CD4-positive, CD25-positive, alpha-beta regulatory T cell (primary cell): ENCODE measurements around the gene PNLIP. TPM values are rescaled to one million over a fixed set of nuclear protein-coding genes. Genes with fewer than 3 reads are reported as not detected.
A peak's percentile ranks its signal among the peaks of the same experiment; 100 is the strongest.

Experiments used
- ATAC-seq, 2 donors: fragments of 150-1000 bp; cut with Tn5 transposase; one replicate each; pipeline ENCODE4 v1.10.0; 2021; ENCODE audit warnings: low read depth in 2 of 2, moderate number of reproducible peaks in 2 of 2, moderate library complexity in 1 of 2
- DNase-seq, 3 donors: peaks; one replicate each; pipeline versions ENCODE4 v3.0.0 to v3.0.0-alpha.2; 2012 to 2022; ENCODE audit warnings: mixed read lengths in 1 of 3
- H3K27ac ChIP-seq: one replicate; pipeline ENCODE4 v1.7.0; 2013; ENCODE audit warnings: mild to moderate bottlenecking, low read length; ENCODE audit not compliant: insufficient read depth, poor library complexity, severe bottlenecking
- H3K27me3 ChIP-seq: one replicate; pipeline ENCODE4 v1.7.0; 2013; ENCODE audit warnings: low read length; ENCODE audit not compliant: control insufficient read depth, insufficient read depth
- H3K36me3 ChIP-seq: one replicate; pipeline ENCODE4 v1.7.0; 2013; ENCODE audit warnings: mild to moderate bottlenecking, low read length, moderate library complexity; ENCODE audit not compliant: control insufficient read depth, insufficient read depth
- H3K4me1 ChIP-seq: 2 replicates; pipeline ENCODE4 v1.7.0; 2013; ENCODE audit warnings: mild to moderate bottlenecking, low read length; ENCODE audit not compliant: insufficient read depth, control insufficient read depth, poor library complexity, severe bottlenecking
- H3K4me3 ChIP-seq: one replicate; pipeline ENCODE4 v1.7.0; 2013; ENCODE audit warnings: low read depth, mild to moderate bottlenecking, low read length, moderate library complexity
- H3K9me3 ChIP-seq, 2 experiments: 1 replicate in 1 of 2; 2 replicates in 1 of 2; pipeline ENCODE4 v1.7.0; 2013; ENCODE audit warnings: low read length in 2 of 2, mild to moderate bottlenecking in 1 of 2, moderate library complexity in 1 of 2; ENCODE audit not compliant: control insufficient read depth in 2 of 2
- H3K27ac Mint-ChIP-seq, 3 donors: one replicate each; pipeline ENCODE4 v1.8.0; 2020 to 2022; ENCODE audit warnings: mild to moderate bottlenecking in 3 of 3, mixed read lengths in 3 of 3, moderate library complexity in 2 of 3
- H3K27me3 Mint-ChIP-seq: one replicate; pipeline ENCODE4 v1.8.0; 2022; ENCODE audit warnings: mild to moderate bottlenecking, mixed read lengths
- H3K36me3 Mint-ChIP-seq: one replicate; pipeline ENCODE4 v1.8.0; 2020; ENCODE audit warnings: mixed read lengths
- H3K4me1 Mint-ChIP-seq, 4 donors: one replicate each; pipeline ENCODE4 v1.8.0; 2020 to 2022; ENCODE audit warnings: mixed read lengths in 4 of 4, mild to moderate bottlenecking in 1 of 4
- H3K4me3 Mint-ChIP-seq, 4 donors: one replicate each; pipeline ENCODE4 v1.8.0; 2020 to 2022; ENCODE audit warnings: mild to moderate bottlenecking in 4 of 4, mixed read lengths in 4 of 4, moderate library complexity in 3 of 4
- H3K9me3 Mint-ChIP-seq, 7 donors: one replicate each; pipeline ENCODE4 v1.8.0; 2020 to 2022; ENCODE audit warnings: mixed read lengths in 7 of 7, mild to moderate bottlenecking in 3 of 7, moderate library complexity in 2 of 7
- polyA plus RNA-seq, 4 donors: library from polyadenylated mRNA; unstranded; fragments of 300-500 nt; fragmentation: Illumina TruSeq; gene quantifications; one replicate each; pipeline ENCODE4 v1.2.3, GENCODE V29; 2021
- total RNA-seq: library from RNA; stranded (reverse); gene quantifications from one replicate; pipeline ENCODE4 v1.2.3, GENCODE V29; 2022

PNLIP gene
- not detected for total RNA-seq
- not detected for polyA plus RNA-seq

GRCh38 chr10:116545756-116546155 lies at the start of gene PNLIP:
Gene PNLIP, plus strand, starts transcription at chr10:116545931. Its CDS starts 162 bp downstream, at chr10:116546093.
- Mint-ChIP-seq H3K27ac (no peak within 1 kb of the TSS), H3K4me1 (peaks cover 0 to 4% (median 0%) of the 10 kb centered on the region in 4 donors), H3K36me3 (peaks cover 3% of the 10 kb centered on the region), H3K9me3 (peaks cover 0 to 4% (median 1%) of the 10 kb centered on the region in 7 donors), H3K27me3 (no peaks in the 10 kb centered on the region), H3K4me3 (no peak within 1 kb of the TSS)
- H3K4me3 ChIP-seq = no peak within 1 kb of the TSS
- H3K27ac ChIP-seq = no peak within 1 kb of the TSS
- ATAC-seq (no peak), DNase-seq (no peak)
- H3K36me3 ChIP-seq = no peaks in the 10 kb centered on the region
- H3K9me3 ChIP-seq = no peaks in the 10 kb centered on the region
- H3K4me1 ChIP-seq = no peaks in the 10 kb centered on the region
- no peaks in the 10 kb centered on the region for H3K27me3 ChIP-seq

GRCh38 chr10:116504786-116505185 lies 40.9 kb upstream of the PNLIP start:
- H3K36me3 Mint-ChIP-seq = no peaks in the 10 kb centered on the region
- H3K27ac ChIP-seq = no peak overlapping the region
- H3K9me3 ChIP-seq = no peaks in the 10 kb centered on the region
- no peaks in the 10 kb centered on the region for H3K27me3 ChIP-seq
- ATAC-seq (no peak), DNase-seq (no peak)
- H3K27ac Mint-ChIP-seq = no peak overlapping the region
- peaks cover 0 to 5% (median 3%) of the 10 kb centered on the region in 7 donors for H3K9me3 Mint-ChIP-seq
- H3K36me3 ChIP-seq = no peaks in the 10 kb centered on the region
- H3K4me3 ChIP-seq = no peak overlapping the region
- H3K27me3 Mint-ChIP-seq = no peaks in the 10 kb centered on the region
- H3K4me1 Mint-ChIP-seq = no peaks in the 10 kb centered on the region
- no peak overlapping the region for H3K4me3 Mint-ChIP-seq
- H3K4me1 ChIP-seq = no peaks in the 10 kb centered on the region

GRCh38 chr10:116510565-116510964 lies 35.2 kb upstream of the PNLIP start:
- H3K36me3 Mint-ChIP-seq = no peaks in the 10 kb centered on the region
- H3K27ac Mint-ChIP-seq = no peak overlapping the region
- peaks cover 0 to 3% (median 0%) of the 10 kb centered on the region in 7 donors for H3K9me3 Mint-ChIP-seq
- ATAC-seq = no peak
- H3K4me1 ChIP-seq = no peaks in the 10 kb centered on the region
- H3K9me3 ChIP-seq = no peaks in the 10 kb centered on the region
- H3K27ac ChIP-seq = no peak overlapping the region
- H3K4me1 Mint-ChIP-seq = no peaks in the 10 kb centered on the region
- no peak overlapping the region for H3K4me3 Mint-ChIP-seq
- no peaks in the 10 kb centered on the region for H3K27me3 Mint-ChIP-seq
- H3K4me3 ChIP-seq = no peak overlapping the region
- H3K27me3 ChIP-seq = no peaks in the 10 kb centered on the region
- DNase-seq = no peak
- H3K36me3 ChIP-seq = no peaks in the 10 kb centered on the region

GRCh38 chr10:116511365-116511764 lies 34.4 kb upstream of the PNLIP start:
- Histone ChIP-seq H3K27me3 (no peaks in the 10 kb centered on the region), H3K27ac (no peak overlapping the region), H3K4me1 (no peaks in the 10 kb centered on the region), H3K4me3 (no peak overlapping the region), H3K36me3 (no peaks in the 10 kb centered on the region), H3K9me3 (no peaks in the 10 kb centered on the region)
- ATAC-seq (no peak), DNase-seq (no peak)
- no peak overlapping the region for H3K4me3 Mint-ChIP-seq
- H3K9me3 Mint-ChIP-seq = peaks cover 0 to 3% (median 0%) of the 10 kb centered on the region in 7 donors
- H3K27ac Mint-ChIP-seq = no peak overlapping the region
- no peaks in the 10 kb centered on the region for H3K4me1 Mint-ChIP-seq
- no peaks in the 10 kb centered on the region for H3K27me3 Mint-ChIP-seq
- H3K36me3 Mint-ChIP-seq = no peaks in the 10 kb centered on the region

- Histone ChIP-seq H3K4me1 (no peaks in the 10 kb centered on the region), H3K4me3 (no peak overlapping the region), H3K9me3 (no peaks in the 10 kb centered on the region), H3K27me3 (no peaks in the 10 kb centered on the region), H3K27ac (no peak overlapping the region), H3K36me3 (no peaks in the 10 kb centered on the region)
- H3K9me3 Mint-ChIP-seq = no peaks in the 10 kb centered on the region
- no peak overlapping the region for H3K4me3 Mint-ChIP-seq
- H3K4me1 Mint-ChIP-seq = no peaks in the 10 kb centered on the region
- peak in 2 of 3 donors; percentile 6 to 43 for DNase-seq
- H3K27ac Mint-ChIP-seq = no peak overlapping the region
- ATAC-seq = no peak
- peaks cover 5% of the 10 kb centered on the region for H3K27me3 Mint-ChIP-seq
- no peaks in the 10 kb centered on the region for H3K36me3 Mint-ChIP-seq
These were observed 24.1 kb upstream of the PNLIP start for GRCh38 chr10:116521424-116522290.

GRCh38 chr10:116522803-116523381 lies 22.8 kb upstream of the PNLIP start:
- no peaks in the 10 kb centered on the region for H3K36me3 ChIP-seq
- Mint-ChIP-seq H3K4me1 (no peaks in the 10 kb centered on the region), H3K36me3 (no peaks in the 10 kb centered on the region)

GRCh38 chr10:116524736-116525135 lies 21.0 kb upstream of the PNLIP start:
- Histone ChIP-seq H3K27me3 (no peaks in the 10 kb centered on the region), H3K4me3 (no peak overlapping the region), H3K9me3 (no peaks in the 10 kb centered on the region), H3K4me1 (no peaks in the 10 kb centered on the region), H3K27ac (no peak overlapping the region), H3K36me3 (no peaks in the 10 kb centered on the region)
- DNase-seq (no peak), ATAC-seq (no peak)
- H3K27ac Mint-ChIP-seq = no peak overlapping the region
- H3K4me3 Mint-ChIP-seq = no peak overlapping the region
- H3K36me3 Mint-ChIP-seq = no peaks in the 10 kb centered on the region
- H3K4me1 Mint-ChIP-seq = no peaks in the 10 kb centered on the region
- H3K27me3 Mint-ChIP-seq = peaks cover 5% of the 10 kb centered on the region
- no peaks in the 10 kb centered on the region for H3K9me3 Mint-ChIP-seq

More at GRCh38 chr10:116522803-116523381, 22.8 kb upstream of the PNLIP start:
- no peak overlapping the region for H3K27ac ChIP-seq
- ATAC-seq (no peak), DNase-seq (no peak)
- H3K27ac Mint-ChIP-seq = no peak overlapping the region
- H3K27me3 Mint-ChIP-seq = peaks cover 5% of the 10 kb centered on the region
- no peaks in the 10 kb centered on the region for H3K27me3 ChIP-seq
- H3K4me1 ChIP-seq = no peaks in the 10 kb centered on the region
- H3K4me3 ChIP-seq = no peak overlapping the region
- no peaks in the 10 kb centered on the region for H3K9me3 ChIP-seq
- H3K4me3 Mint-ChIP-seq = no peak overlapping the region
- H3K9me3 Mint-ChIP-seq = no peaks in the 10 kb centered on the region
